ENCODE data around the gene GABBR2.

GABBR2 gene

GRCh38 chr9:98391406-98391805 lies 317.3 kb downstream of the GABBR2 start:
- H3K4me3 ChIP-seq, result no peak overlapping the region
- in situ Hi-C loops (cut with MboI; ENCODE audit: low sequenced_read_pairs), result no loop called here
- no peaks in the 10 kb centered on the region for H3K4me1 ChIP-seq
- no peaks in the 10 kb centered on the region for H3K36me3 ChIP-seq (replicated peaks)
- H3K9me3 ChIP-seq, result no peaks in the 10 kb centered on the region
- H3K27me3 ChIP-seq (ENCODE audit: low read depth), result peaks cover under 1% of the 10 kb centered on the region; the same call in 1 of the 2 replicates
- DNase-seq (ENCODE audit: low spot score in 2 of 2), result no peak

DNA sequence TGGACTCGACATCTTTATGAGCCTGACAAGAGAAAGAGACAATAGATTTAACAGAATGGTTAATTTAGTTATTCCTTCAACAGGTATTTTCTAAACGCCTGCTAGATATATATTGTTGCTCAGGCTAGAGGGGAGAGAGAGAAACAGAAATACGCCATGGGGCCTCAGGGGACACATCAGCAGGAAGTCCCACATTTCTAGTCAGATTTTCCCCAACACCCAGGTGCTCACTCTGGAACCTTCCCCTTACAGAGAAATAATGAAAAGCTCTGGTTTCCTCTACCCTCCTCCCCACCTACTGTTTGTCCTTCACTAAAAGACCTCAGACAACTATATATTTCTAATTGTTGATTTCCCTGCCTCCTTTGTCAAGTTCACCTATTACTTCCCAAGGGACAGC lies 323.0 kb downstream of the GABBR2 start:
- Histone ChIP-seq H3K4me1 (no peaks in the 10 kb centered on the region), H3K9me3 (no peaks in the 10 kb centered on the region), H3K4me3 (no peak overlapping the region), H3K27me3 (ENCODE audit: low read depth) (no peaks in the 10 kb centered on the region), H3K36me3 (replicated peaks) (no peaks in the 10 kb centered on the region)
- in situ Hi-C loops (cut with MboI; ENCODE audit: low sequenced_read_pairs), result no loop called here
- no peak for DNase-seq (ENCODE audit: low spot score in 2 of 2)

DNA sequence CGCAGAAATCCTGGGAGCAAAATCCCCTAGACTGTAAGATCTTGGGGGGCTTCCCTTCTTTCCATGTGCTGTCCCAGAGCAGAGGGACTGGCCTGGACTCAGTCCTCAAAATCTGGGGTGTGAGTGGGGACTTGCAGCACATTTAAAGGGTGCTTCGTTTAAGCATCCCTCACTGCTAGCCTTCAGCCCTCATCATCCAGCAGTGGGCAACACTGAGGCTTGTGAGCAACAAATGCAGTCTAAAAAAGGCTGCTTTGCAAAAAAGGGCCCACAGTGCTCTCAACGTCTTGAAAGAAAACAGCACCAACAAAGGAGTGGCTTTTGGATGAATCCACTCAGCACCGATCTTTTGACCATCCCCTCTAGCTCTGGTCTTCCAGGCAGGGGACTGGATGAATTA lies 325.0 kb downstream of the GABBR2 start:
- DNase-seq (ENCODE audit: low spot score in 2 of 2), result no peak
- Histone ChIP-seq H3K36me3 (replicated peaks) (no peaks in the 10 kb centered on the region), H3K27me3 (ENCODE audit: low read depth) (no peaks in the 10 kb centered on the region), H3K4me1 (no peaks in the 10 kb centered on the region), H3K9me3 (no peaks in the 10 kb centered on the region), H3K4me3 (no peak overlapping the region)
- in situ Hi-C loops (cut with MboI; ENCODE audit: low sequenced_read_pairs), result no loop called here

DNA sequence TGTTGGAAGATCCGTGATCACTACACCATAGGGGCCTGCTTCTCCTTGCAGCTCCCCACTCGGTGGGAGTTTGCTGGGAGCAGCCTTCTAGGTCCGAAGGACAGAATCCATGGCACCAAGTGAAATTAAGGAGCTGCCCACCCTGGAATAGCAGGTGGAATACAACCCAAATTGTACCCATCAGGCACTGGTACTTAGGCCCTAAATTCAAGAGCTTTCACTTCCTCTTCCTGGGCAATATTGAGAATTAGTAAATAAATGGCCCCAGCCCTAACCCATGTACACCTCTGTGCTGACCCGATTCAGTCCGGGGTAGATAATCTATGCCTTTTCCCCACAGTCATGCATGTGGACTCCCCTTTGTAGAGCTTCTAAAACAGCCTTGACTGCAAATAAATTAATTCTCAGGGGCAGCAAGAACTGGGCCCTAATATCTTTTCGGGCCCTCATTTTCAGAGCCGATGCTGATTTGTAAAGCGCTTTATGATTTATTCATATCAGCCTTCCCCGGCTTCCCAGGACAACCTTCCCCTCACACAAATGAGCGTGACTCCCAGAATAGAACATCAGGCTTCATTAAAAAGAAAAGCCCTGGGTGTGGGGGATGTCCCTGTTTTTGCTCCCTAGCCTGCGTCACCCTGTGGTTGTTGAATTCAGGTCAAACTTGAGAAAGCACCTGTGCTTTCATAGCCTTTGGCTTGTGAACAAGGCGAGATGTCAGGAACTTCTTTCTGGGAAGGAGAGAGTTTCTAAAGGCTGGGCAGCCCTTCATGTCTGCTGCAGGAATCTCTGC lies 327.2 kb downstream of the GABBR2 start:
- H3K4me3 ChIP-seq, result no peak overlapping the region
- H3K27me3 ChIP-seq (ENCODE audit: low read depth), result no peaks in the 10 kb centered on the region
- in situ Hi-C loops (cut with MboI; ENCODE audit: low sequenced_read_pairs), result no loop called here
- no peaks in the 10 kb centered on the region for H3K36me3 ChIP-seq (replicated peaks)
- no peaks in the 10 kb centered on the region for H3K4me1 ChIP-seq
- H3K9me3 ChIP-seq, result no peaks in the 10 kb centered on the region
- no peak for DNase-seq (ENCODE audit: low spot score in 2 of 2)

GRCh38 chr9:98380065-98380681 lies 328.6 kb downstream of the GABBR2 start:
- no peaks in the 10 kb centered on the region for H3K9me3 ChIP-seq
- in situ Hi-C loops (cut with MboI; ENCODE audit: low sequenced_read_pairs), result no loop called here
- H3K36me3 ChIP-seq (replicated peaks), result no peaks in the 10 kb centered on the region
- no peak overlapping the region for H3K4me3 ChIP-seq
- H3K27me3 ChIP-seq (ENCODE audit: low read depth), result no peaks in the 10 kb centered on the region
- DNase-seq (ENCODE audit: low spot score in 2 of 2), result peak in 1 of 2 experiments; percentile 14
- H3K4me1 ChIP-seq, result no peaks in the 10 kb centered on the region

DNA sequence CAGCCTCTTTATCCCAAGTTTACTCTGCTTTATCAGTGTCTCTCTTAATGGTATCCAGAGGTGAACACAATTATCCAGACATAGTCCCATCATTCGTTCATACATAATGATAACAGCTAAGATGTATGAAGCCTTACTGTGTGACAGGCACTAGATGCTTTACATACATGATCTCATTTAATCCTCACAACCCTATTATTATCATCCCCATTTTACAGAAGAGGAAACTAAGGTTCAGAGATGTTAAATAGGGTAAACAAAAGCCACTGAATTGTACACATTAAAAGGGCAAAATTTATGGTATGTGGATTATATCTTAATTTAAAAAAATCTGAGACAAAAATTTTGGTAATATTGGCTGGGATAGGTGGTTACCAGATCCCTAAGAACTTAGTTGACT lies 329.2 kb downstream of the GABBR2 start:
- Histone ChIP-seq H3K9me3 (no peaks in the 10 kb centered on the region), H3K27me3 (ENCODE audit: low read depth) (no peaks in the 10 kb centered on the region), H3K36me3 (replicated peaks) (no peaks in the 10 kb centered on the region), H3K4me3 (no peak overlapping the region), H3K4me1 (no peaks in the 10 kb centered on the region)
- in situ Hi-C loops (cut with MboI; ENCODE audit: low sequenced_read_pairs), result no loop called here
- DNase-seq (ENCODE audit: low spot score in 2 of 2), result no peak

DNA sequence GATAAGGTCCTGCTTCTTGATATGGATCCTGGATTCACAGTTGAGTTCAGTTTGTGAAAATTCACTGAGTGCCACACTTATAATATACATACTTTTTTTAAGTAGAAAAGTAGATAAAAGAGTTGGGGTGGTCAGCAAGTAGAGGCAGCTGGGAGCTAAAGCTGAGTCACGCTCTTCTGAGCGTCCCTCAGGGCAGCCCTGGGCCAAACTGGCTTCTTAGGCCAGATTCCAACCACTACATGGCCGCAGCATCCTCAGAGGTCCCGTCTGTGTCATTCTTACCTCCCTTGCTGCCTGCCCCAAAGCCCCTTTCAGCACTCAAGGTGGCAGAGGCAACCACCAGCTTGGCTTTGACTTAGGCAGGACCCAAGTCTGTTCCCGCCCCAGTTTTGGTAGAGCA lies 329.9 kb downstream of the GABBR2 start:
- H3K4me3 ChIP-seq, result no peak overlapping the region
- H3K4me1 ChIP-seq, result no peaks in the 10 kb centered on the region
- DNase-seq (ENCODE audit: low spot score in 2 of 2), result no peak
- in situ Hi-C loops (cut with MboI; ENCODE audit: low sequenced_read_pairs), result no loop called here
- no peaks in the 10 kb centered on the region for H3K9me3 ChIP-seq
- no peaks in the 10 kb centered on the region for H3K36me3 ChIP-seq (replicated peaks)
- H3K27me3 ChIP-seq (ENCODE audit: low read depth), result no peaks in the 10 kb centered on the region

DNA sequence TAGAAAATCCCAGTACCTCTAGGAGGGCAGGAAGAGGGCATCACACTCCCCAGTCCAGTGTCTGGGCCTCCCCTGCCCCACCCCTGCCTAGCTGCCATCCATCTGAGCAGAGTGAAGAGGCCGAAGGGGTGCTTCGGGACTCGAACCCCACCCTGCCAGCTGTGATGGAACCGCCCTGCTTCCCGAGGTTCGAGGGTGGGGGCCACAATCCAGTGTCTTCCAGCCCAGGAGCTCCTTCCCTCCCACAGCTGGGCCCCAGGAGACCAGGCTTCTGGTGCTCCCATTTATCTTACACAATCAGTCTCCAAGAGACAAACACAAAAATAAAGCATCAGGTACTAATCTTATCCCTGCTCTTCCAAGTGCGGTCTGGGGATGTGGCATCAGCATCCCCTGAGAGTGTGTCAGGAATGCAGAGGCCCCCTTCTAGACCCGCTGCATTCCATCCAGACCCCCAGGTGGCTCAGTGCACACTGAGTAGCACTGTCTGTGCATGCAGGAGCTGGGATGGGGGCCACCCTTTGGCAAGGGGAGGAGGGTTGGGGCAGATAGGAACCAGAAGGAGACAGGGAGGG lies 330.4 kb downstream of the GABBR2 start:
- no peak overlapping the region for H3K4me3 ChIP-seq
- in situ Hi-C loops (cut with MboI; ENCODE audit: low sequenced_read_pairs), result no loop called here
- no peaks in the 10 kb centered on the region for H3K27me3 ChIP-seq (ENCODE audit: low read depth)
- no peaks in the 10 kb centered on the region for H3K36me3 ChIP-seq (replicated peaks)
- no peak for DNase-seq (ENCODE audit: low spot score in 2 of 2)
- no peaks in the 10 kb centered on the region for H3K4me1 ChIP-seq
- no peaks in the 10 kb centered on the region for H3K9me3 ChIP-seq

- no peaks in the 10 kb centered on the region for H3K9me3 ChIP-seq
- in situ Hi-C loops (cut with MboI; ENCODE audit: low sequenced_read_pairs), result no loop called here
- no peak overlapping the region for H3K4me3 ChIP-seq
- DNase-seq (ENCODE audit: low spot score in 2 of 2), result no peak
- no peaks in the 10 kb centered on the region for H3K4me1 ChIP-seq
- no peaks in the 10 kb centered on the region for H3K36me3 ChIP-seq (replicated peaks)
- H3K27me3 ChIP-seq (ENCODE audit: low read depth), result no peaks in the 10 kb centered on the region
These were observed 333.5 kb downstream of the GABBR2 start for GRCh38 chr9:98375138-98375726.

DNA sequence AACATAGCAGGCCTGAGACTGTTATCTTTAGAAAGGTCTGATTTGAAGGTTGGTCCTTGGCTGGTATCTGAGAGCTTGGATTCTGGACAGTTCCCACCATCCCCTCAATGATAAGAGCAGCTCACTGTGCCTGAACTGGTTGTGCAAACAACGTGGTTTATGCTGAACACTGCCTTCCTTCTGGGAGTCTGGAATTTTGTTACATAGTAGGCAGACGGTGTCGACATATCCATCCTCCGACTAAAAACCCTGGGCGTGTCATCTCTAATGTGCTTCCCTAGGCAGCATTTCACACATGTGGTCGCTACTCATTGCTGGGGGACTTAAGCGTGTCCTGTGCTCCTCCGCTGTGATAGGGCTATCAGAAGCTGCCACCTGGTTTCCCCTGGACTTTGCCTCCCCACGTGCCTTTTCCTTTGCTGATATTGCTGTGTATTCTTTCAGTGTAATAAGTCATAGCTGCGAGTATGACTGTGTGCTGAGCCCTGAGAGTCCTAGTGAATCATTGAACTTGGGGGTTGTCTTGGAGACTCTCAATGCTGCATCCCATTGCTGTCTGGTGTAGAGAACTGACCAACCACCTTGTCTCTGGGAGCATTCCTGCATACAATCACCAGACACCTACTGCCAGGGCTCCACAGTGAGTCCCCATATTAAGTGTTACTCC lies 334.2 kb downstream of the GABBR2 start:
- in situ Hi-C loops (cut with MboI; ENCODE audit: low sequenced_read_pairs), result no loop called here
- no peaks in the 10 kb centered on the region for H3K4me1 ChIP-seq
- H3K27me3 ChIP-seq (ENCODE audit: low read depth), result no peaks in the 10 kb centered on the region
- H3K36me3 ChIP-seq (replicated peaks), result no peaks in the 10 kb centered on the region
- no peak for DNase-seq (ENCODE audit: low spot score in 2 of 2)
- no peak overlapping the region for H3K4me3 ChIP-seq
- no peaks in the 10 kb centered on the region for H3K9me3 ChIP-seq

GRCh38 chr9:98373609-98374008 lies 335.1 kb downstream of the GABBR2 start:
- Histone ChIP-seq H3K36me3 (replicated peaks) (no peaks in the 10 kb centered on the region), H3K27me3 (ENCODE audit: low read depth) (no peaks in the 10 kb centered on the region), H3K4me3 (no peak overlapping the region), H3K4me1 (no peaks in the 10 kb centered on the region), H3K9me3 (no peaks in the 10 kb centered on the region)
- in situ Hi-C loops (cut with MboI; ENCODE audit: low sequenced_read_pairs), result no loop called here
- no peak for DNase-seq (ENCODE audit: low spot score in 2 of 2)

- Histone ChIP-seq H3K27me3 (ENCODE audit: low read depth) (no peaks in the 10 kb centered on the region), H3K9me3 (no peaks in the 10 kb centered on the region), H3K36me3 (replicated peaks) (no peaks in the 10 kb centered on the region), H3K4me3 (no peak overlapping the region), H3K4me1 (no peaks in the 10 kb centered on the region)
- in situ Hi-C loops (cut with MboI; ENCODE audit: low sequenced_read_pairs), result no loop called here
- DNase-seq (ENCODE audit: low spot score in 2 of 2), result no peak
These were observed 336.5 kb downstream of the GABBR2 start for GRCh38 chr9:98372077-98372836.

DNA sequence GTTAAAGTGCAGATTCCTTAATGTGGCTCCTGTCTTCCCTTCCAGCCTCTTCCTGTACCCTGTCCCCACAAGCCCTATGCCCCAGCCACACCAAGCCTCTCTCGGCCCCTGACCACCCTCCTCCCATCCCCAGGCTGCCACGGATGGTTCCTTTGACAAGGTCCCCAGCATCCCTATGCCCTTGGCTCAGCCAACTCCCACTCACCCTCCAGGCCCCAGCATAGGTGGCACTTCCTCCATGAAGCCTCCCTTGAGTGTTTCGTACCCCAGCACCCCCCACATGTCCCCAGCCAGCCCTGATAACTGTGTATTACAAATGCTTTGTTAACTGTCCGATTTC lies 337.8 kb downstream of the GABBR2 start:
- no peak overlapping the region for H3K4me3 ChIP-seq
- in situ Hi-C loops (cut with MboI; ENCODE audit: low sequenced_read_pairs), result no loop called here
- H3K36me3 ChIP-seq (replicated peaks), result no peaks in the 10 kb centered on the region
- DNase-seq (ENCODE audit: low spot score in 2 of 2), result no peak
- H3K9me3 ChIP-seq, result no peaks in the 10 kb centered on the region
- H3K27me3 ChIP-seq (ENCODE audit: low read depth), result no peaks in the 10 kb centered on the region
- H3K4me1 ChIP-seq, result no peaks in the 10 kb centered on the region

All from HAP-1 (cell line).